Neural progenitor cell (in vitro differentiated cells): Measurements from ENCODE around the gene JOSD1. TPM values are rescaled to one million over a fixed set of nuclear protein-coding genes. Genes with fewer than 3 reads are reported as not detected.

Experiments used
- DNase-seq: peaks from one replicate; pipeline ENCODE4 v3.0.0-alpha.2; 2016; ENCODE audit warnings: low spot score
- H2AFZ ChIP-seq: fragments of 200-600 bp; sonication (generic); replicated peaks from 2 replicates; pipeline ENCODE4 v1.6.1; 2016; ENCODE audit warnings: antibody characterized with exemption
- H3F3A ChIP-seq: fragments of 200-600 bp; sonication (generic); 2 replicates; pipeline ENCODE4 v1.6.1; 2016; ENCODE audit warnings: antibody characterized with exemption, low read depth
- H3K27ac ChIP-seq: fragments of 200-600 bp; sonication (generic); 2 replicates; pipeline ENCODE4 v1.5.1; 2016; ENCODE audit warnings: mild to moderate bottlenecking
- H3K27me3 ChIP-seq: fragments of 200-600 bp; sonication (generic); 2 replicates; pipeline ENCODE4 v1.6.1; 2016; ENCODE audit warnings: mild to moderate bottlenecking, moderate library complexity
- H3K36me3 ChIP-seq: fragments of 200-600 bp; sonication (generic); 2 replicates; pipeline ENCODE4 v1.5.1; 2016
- H3K4me1 ChIP-seq: fragments of 200-600 bp; sonication (generic); 2 replicates; pipeline ENCODE4 v1.6.1; 2016; ENCODE audit warnings: mixed run types
- H3K4me2 ChIP-seq: fragments of 200-600 bp; sonication (generic); 2 replicates; pipeline ENCODE4 v1.6.1; 2016
- H3K4me3 ChIP-seq: fragments of 200-600 bp; sonication (generic); 2 replicates; pipeline ENCODE4 v1.5.1; 2016
- H3K79me2 ChIP-seq: fragments of 200-600 bp; sonication (generic); 2 replicates; pipeline ENCODE4 v1.6.1; 2016; ENCODE audit warnings: low read depth
- H3K9ac ChIP-seq: fragments of 200-600 bp; sonication (generic); 2 replicates; pipeline ENCODE4 v1.6.1; 2016
- H3K9me3 ChIP-seq: fragments of 200-600 bp; sonication (generic); 2 replicates; pipeline ENCODE4 v1.5.1; 2016; ENCODE audit warnings: low read depth
- H4K20me1 ChIP-seq: fragments of 200-600 bp; sonication (generic); 2 replicates; pipeline ENCODE4 v1.6.1; 2016; ENCODE audit warnings: low read depth
- H3K27ac Mint-ChIP-seq: 3 replicates; pipeline ENCODE4 v1.8.0; 2021; ENCODE audit warnings: mixed read lengths
- H3K27me3 Mint-ChIP-seq: 2 replicates; pipeline ENCODE4 v1.8.0; 2022; ENCODE audit warnings: low read depth, mild to moderate bottlenecking, inconsistent platforms, moderate library complexity, mixed read lengths; ENCODE audit not compliant: insufficient read depth
- H3K36me3 Mint-ChIP-seq: 3 replicates; pipeline ENCODE4 v1.8.0; 2021; ENCODE audit warnings: mixed read lengths
- H3K4me1 Mint-ChIP-seq: 3 replicates; pipeline ENCODE4 v1.8.0; 2021; ENCODE audit warnings: mixed read lengths
- H3K4me3 Mint-ChIP-seq: 3 replicates; pipeline ENCODE4 v1.8.0; 2021; ENCODE audit warnings: mild to moderate bottlenecking, moderate library complexity, mixed read lengths
- H3K9me3 Mint-ChIP-seq: 3 replicates; pipeline ENCODE4 v1.8.0; 2020; ENCODE audit warnings: mixed read lengths
- EZH2 ChIP-seq: fragments of 200-600 bp; sonication (generic); IDR thresholded peaks from 2 replicates; pipeline ENCODE4 v1.6.1; 2017; ENCODE audit warnings: antibody characterized with exemption, mild to moderate bottlenecking, moderate library complexity
- EZH2phosphoT487 ChIP-seq: fragments of 200-600 bp; sonication (generic); IDR thresholded peaks from 2 replicates; pipeline ENCODE4 v1.6.1; 2017; ENCODE audit warnings: antibody characterized with exemption
- total RNA-seq: library from RNA; depleted of rRNA; stranded (reverse); fragments of >200 nt; gene quantifications from 2 replicates; pipeline ENCODE4 v1.2.3, GENCODE V29; 2015; ENCODE audit warnings: low replicate concordance
- TF ChIP-seq, protein P1 (sequence below): fragments of 200-600 bp; sonication (generic); IDR thresholded peaks from 2 replicates; pipeline ENCODE4 v1.5.1; 2017; ENCODE audit warnings: antibody characterized with exemption, mild to moderate bottlenecking

The JOSD1 gene
- total RNA-seq, 1 donor from 2014 or later: 32.4 TPM

- Histone ChIP-seq H3K4me3 (peak overlapping the region; percentile 98), H3K79me2 (peaks cover 65% of the 10 kb centered on the region), H2AFZ (no peak overlapping the region), H3K36me3 (no peaks in the 10 kb centered on the region), H3F3A (peaks cover 9% of the 10 kb centered on the region), H3K4me2 (peak overlapping the region; percentile 96), H3K4me1 (peaks cover 25% of the 10 kb centered on the region), H3K9me3 (no peaks in the 10 kb centered on the region), H3K9ac (no peak overlapping the region), H4K20me1 (peaks cover 51% of the 10 kb centered on the region), H3K27me3 (peaks cover 6% of the 10 kb centered on the region), H3K27ac (no peak overlapping the region)
- Mint-ChIP-seq H3K36me3 (peaks cover 12% of the 10 kb centered on the region), H3K4me1 (peaks cover 44% of the 10 kb centered on the region), H3K4me3 (peak overlapping the region; percentile 27), H3K27me3 (peaks cover 5% of the 10 kb centered on the region), H3K27ac (no peak overlapping the region), H3K9me3 (no peaks in the 10 kb centered on the region)
- no peak for TF ChIP-seq EZH2
- TF ChIP-seq, protein P1, sequence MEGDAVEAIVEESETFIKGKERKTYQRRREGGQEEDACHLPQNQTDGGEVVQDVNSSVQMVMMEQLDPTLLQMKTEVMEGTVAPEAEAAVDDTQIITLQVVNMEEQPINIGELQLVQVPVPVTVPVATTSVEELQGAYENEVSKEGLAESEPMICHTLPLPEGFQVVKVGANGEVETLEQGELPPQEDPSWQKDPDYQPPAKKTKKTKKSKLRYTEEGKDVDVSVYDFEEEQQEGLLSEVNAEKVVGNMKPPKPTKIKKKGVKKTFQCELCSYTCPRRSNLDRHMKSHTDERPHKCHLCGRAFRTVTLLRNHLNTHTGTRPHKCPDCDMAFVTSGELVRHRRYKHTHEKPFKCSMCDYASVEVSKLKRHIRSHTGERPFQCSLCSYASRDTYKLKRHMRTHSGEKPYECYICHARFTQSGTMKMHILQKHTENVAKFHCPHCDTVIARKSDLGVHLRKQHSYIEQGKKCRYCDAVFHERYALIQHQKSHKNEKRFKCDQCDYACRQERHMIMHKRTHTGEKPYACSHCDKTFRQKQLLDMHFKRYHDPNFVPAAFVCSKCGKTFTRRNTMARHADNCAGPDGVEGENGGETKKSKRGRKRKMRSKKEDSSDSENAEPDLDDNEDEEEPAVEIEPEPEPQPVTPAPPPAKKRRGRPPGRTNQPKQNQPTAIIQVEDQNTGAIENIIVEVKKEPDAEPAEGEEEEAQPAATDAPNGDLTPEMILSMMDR: no peak
- no peak for TF ChIP-seq EZH2phosphoT487
- DNase-seq: no peak
These were observed 3.9 kb downstream of the JOSD1 start for GRCh38 chr22:38696606-38697424.

DNA sequence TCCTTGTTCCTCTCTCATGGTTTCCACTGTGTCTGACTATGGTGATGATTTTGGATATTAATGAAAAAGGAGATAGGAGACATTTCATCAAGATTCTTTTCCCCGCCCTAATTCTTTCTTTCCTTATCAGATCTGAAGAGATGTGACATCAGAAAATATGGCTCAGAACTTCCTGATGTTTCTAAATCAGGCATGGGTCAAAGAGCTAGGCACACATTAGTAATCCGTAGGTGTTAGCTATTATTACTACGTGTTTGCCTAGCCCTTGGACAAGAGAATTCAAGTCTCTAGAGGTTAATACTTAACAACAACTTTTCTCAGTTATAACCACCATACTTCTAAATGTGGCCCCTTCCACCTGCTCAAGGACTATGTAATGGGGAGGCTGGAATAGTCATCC lies 5.8 kb downstream of the JOSD1 start:
- H3K9ac ChIP-seq: no peak overlapping the region
- H3K4me1 ChIP-seq: peaks cover 25% of the 10 kb centered on the region
- no peak for DNase-seq
- H3K9me3 ChIP-seq: no peaks in the 10 kb centered on the region
- H3K4me2 ChIP-seq: no peak overlapping the region
- Mint-ChIP-seq H3K27me3 (no peaks in the 10 kb centered on the region), H3K4me3 (no peak overlapping the region), H3K9me3 (no peaks in the 10 kb centered on the region), H3K36me3 (peaks cover 17% of the 10 kb centered on the region), H3K27ac (no peak overlapping the region), H3K4me1 (peaks cover 35% of the 10 kb centered on the region)
- peaks cover 65% of the 10 kb centered on the region for H4K20me1 ChIP-seq
- H2AFZ ChIP-seq: no peak overlapping the region
- no peaks in the 10 kb centered on the region for H3K36me3 ChIP-seq
- H3K27me3 ChIP-seq: no peaks in the 10 kb centered on the region
- no peaks in the 10 kb centered on the region for H3F3A ChIP-seq
- H3K27ac ChIP-seq: no peak overlapping the region
- no peak for TF ChIP-seq EZH2
- TF ChIP-seq EZH2phosphoT487: no peak
- TF ChIP-seq, protein P1: no peak
- H3K4me3 ChIP-seq: no peak overlapping the region
- H3K79me2 ChIP-seq: peaks cover 76% of the 10 kb centered on the region

DNA sequence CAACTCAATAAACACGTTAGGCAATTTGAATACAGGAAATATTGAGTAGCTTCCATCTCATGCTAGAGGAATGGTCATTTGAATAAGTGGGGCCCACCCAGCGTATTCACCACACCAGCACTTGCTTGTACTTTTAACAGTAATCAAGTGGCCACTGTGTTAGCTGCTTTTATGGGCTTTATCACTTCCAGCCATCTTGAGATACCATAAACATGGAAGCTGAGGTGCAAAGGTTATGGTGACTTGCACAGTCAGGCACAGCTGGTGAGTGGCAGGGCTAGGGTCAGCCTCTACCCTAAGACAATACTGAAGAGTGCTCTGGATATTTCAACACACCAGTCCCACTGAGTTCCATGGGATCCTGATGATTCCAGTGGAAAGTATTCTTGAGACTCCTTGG lies 6.7 kb downstream of the JOSD1 start:
- H3K9ac ChIP-seq: no peak overlapping the region
- no peaks in the 10 kb centered on the region for H3K36me3 ChIP-seq
- TF ChIP-seq, protein P1: no peak
- no peak for TF ChIP-seq EZH2phosphoT487
- no peak for TF ChIP-seq EZH2
- H3F3A ChIP-seq: no peaks in the 10 kb centered on the region
- no peaks in the 10 kb centered on the region for H3K27me3 ChIP-seq
- no peaks in the 10 kb centered on the region for H3K9me3 ChIP-seq
- no peak overlapping the region for H3K27ac ChIP-seq
- peaks cover 56% of the 10 kb centered on the region for H4K20me1 ChIP-seq
- H3K36me3 Mint-ChIP-seq: peaks cover 17% of the 10 kb centered on the region
- peaks cover 17% of the 10 kb centered on the region for H3K4me1 ChIP-seq
- H3K4me3 ChIP-seq: no peak overlapping the region
- no peak overlapping the region for H2AFZ ChIP-seq
- no peaks in the 10 kb centered on the region for H3K9me3 Mint-ChIP-seq
- no peak for DNase-seq
- H3K4me1 Mint-ChIP-seq: peaks cover 26% of the 10 kb centered on the region
- H3K27ac Mint-ChIP-seq: no peak overlapping the region
- no peak overlapping the region for H3K4me2 ChIP-seq
- H3K79me2 ChIP-seq: peaks cover 68% of the 10 kb centered on the region
- H3K4me3 Mint-ChIP-seq: no peak overlapping the region
- no peaks in the 10 kb centered on the region for H3K27me3 Mint-ChIP-seq
